Astrocyte of the spinal cord (primary cell): ENCODE results near the gene SORCS2.

Experiments
- DNase-seq: peaks from one replicate; pipeline ENCODE4 v3.0.0; 2011; ENCODE audit warnings: low read depth, low spot score
- H3K4me3 ChIP-seq: 2 replicates; pipeline ENCODE4 v1.5.1; 2011; ENCODE audit warnings: low read depth, mild to moderate bottlenecking, low read length, moderate library complexity
- in situ Hi-C: cut with HindIII; loops from 2 replicates; pipeline ENCODE4 v1.10.0; 2017; ENCODE audit warnings: low sequenced_read_pairs
- TF ChIP-seq, protein P1 (sequence below): IDR thresholded peaks from 2 replicates; pipeline ENCODE4 v1.5.1; 2012; ENCODE audit warnings: low read depth, mild to moderate bottlenecking, low read length, inconsistent platforms

The SORCS2 gene

DNA sequence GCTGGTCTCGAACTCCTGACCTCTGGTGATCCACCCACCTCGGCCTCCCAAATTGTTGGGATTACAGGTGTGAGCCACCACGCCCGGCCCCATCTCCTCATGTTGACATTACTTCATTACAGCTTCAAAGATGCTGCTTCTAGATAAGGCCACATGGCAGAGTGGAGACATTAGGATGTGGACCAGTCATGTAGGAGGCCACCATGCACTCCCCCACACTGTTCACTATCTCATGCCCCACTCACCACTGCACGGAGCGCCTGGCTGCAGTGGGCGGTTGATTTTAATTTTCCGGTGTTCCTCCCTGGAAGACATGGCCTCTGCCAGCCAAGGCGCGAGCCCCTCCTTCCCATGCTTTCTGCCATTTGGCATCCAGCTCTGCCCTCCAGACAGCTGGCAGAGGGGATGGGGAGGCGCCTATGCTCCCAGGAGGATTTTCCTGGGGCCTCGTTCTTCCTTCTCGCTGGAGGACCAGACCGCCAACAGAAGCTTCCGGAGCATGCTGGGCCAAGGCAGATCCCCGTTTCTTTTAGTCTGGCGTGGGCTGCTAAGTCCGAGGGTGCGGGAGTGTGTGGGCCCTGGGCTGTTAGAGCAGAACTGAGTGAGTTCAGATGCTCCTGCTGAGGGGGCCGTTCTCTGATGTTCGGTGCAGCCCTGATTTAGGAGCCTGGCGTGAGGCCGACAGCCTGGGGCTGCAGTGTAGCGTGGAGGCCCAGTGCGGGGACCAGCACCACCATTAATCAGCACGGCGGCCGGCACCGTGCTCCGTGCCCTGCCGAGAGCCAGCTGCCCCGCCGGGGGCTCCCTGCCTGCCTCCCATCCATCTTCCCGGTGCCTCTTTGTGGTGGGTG is 93.1 kb downstream of the SORCS2 start:
- in situ Hi-C loops = no loop called here
- TF ChIP-seq, protein P1, sequence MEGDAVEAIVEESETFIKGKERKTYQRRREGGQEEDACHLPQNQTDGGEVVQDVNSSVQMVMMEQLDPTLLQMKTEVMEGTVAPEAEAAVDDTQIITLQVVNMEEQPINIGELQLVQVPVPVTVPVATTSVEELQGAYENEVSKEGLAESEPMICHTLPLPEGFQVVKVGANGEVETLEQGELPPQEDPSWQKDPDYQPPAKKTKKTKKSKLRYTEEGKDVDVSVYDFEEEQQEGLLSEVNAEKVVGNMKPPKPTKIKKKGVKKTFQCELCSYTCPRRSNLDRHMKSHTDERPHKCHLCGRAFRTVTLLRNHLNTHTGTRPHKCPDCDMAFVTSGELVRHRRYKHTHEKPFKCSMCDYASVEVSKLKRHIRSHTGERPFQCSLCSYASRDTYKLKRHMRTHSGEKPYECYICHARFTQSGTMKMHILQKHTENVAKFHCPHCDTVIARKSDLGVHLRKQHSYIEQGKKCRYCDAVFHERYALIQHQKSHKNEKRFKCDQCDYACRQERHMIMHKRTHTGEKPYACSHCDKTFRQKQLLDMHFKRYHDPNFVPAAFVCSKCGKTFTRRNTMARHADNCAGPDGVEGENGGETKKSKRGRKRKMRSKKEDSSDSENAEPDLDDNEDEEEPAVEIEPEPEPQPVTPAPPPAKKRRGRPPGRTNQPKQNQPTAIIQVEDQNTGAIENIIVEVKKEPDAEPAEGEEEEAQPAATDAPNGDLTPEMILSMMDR = no peak
- DNase-seq = no peak
- H3K4me3 ChIP-seq = no peak overlapping the region

DNA sequence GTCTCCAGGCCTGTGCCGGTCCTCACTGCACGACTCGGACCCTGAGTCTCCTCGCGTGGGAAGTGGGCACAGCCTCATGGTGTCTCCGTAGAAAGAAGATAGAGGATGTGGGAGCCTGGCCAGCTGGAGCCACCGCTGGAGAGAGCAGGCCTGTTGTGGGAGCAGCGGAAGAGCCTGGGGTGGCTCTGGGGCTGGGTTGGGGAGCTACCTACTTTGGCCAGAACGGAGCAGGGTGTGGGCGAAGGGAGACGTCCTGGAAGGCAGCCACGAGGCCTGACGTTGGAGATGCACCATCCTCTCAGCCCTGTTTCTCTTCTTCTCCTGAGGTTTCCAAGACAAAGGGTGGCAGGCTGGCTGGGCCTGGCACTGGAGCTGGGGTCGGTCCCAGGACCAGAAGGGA is 93.8 kb downstream of the SORCS2 start:
- no peak overlapping the region for H3K4me3 ChIP-seq
- no peak for DNase-seq
- in situ Hi-C loops = no loop called here
- TF ChIP-seq, protein P1 = no peak

DNA sequence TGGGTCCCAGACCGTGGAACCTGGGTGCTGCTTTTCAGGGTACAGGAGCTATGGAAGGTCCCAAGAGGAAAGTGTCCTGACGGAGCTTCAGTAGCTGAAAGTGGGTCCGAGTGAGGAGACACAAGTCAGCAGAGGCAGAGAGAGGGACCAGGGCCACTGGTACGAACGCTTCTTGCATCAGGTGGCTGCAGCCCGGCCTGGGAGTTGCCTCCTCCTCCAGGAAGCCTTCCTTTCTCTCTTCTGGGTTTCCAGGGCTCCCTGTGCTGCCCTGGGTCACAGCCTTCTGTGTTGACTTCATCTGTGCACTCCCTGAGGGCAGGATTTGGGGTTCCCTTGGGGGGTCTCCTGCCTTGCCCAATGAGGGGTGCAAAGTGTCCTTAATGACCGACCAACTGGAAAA is 94.5 kb downstream of the SORCS2 start:
- TF ChIP-seq, protein P1 = no peak
- in situ Hi-C loops = no loop called here
- DNase-seq = no peak
- no peak overlapping the region for H3K4me3 ChIP-seq

DNA sequence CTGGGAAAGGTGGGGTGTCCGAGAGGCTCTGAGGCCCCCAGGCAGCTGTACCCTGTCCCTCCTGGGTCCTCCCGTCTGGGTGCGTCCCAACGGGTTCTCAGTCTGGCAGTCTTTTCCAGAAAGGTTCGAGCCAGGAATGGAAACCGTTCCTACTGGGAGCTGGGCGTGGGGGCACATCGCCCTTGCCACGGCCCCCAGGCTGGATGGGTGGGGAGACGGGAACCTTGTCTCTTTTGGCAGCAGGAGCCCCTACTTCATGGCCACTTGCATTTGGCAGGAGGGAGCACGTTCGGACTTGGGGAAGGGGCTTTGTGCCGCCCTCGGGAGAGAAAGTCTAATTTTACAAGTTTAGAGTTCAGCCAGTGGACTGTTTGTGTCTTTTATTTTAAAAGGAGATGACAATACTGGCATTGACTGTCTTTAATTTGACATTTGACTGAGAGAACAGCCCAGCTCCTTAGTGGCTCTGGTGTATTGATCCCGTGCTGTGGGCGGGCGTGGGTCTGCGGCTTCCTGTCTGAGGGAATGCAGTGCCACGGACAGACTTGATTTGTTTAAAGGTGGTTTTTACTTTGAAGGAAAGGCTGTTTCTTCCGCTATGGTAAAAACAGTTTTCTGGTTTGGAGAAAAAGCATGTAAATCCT is 95.1 kb downstream of the SORCS2 start:
- DNase-seq = no peak
- in situ Hi-C loops = no loop called here
- no peak overlapping the region for H3K4me3 ChIP-seq
- TF ChIP-seq, protein P1 = no peak

DNA sequence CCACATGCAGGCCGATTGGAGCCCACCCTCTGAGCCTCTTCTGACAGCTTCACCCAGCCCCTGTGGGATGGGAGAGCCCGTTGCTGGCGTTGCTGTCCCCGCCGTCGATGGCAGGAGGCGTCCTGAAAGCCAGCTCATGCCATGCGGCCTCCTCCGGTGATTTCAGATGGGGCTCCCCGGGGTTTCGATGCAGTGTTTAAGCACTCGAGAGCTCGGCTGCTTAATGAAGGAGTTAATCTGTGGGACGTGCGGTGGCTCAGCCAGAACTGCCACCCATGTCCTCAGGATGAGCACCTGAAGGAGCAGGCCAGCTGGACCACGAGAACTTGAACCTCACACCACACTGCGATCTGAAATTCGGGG is 95.6 kb downstream of the SORCS2 start:
- no peak overlapping the region for H3K4me3 ChIP-seq
- no peak for DNase-seq
- TF ChIP-seq, protein P1 = no peak
- in situ Hi-C loops = no loop called here

DNA sequence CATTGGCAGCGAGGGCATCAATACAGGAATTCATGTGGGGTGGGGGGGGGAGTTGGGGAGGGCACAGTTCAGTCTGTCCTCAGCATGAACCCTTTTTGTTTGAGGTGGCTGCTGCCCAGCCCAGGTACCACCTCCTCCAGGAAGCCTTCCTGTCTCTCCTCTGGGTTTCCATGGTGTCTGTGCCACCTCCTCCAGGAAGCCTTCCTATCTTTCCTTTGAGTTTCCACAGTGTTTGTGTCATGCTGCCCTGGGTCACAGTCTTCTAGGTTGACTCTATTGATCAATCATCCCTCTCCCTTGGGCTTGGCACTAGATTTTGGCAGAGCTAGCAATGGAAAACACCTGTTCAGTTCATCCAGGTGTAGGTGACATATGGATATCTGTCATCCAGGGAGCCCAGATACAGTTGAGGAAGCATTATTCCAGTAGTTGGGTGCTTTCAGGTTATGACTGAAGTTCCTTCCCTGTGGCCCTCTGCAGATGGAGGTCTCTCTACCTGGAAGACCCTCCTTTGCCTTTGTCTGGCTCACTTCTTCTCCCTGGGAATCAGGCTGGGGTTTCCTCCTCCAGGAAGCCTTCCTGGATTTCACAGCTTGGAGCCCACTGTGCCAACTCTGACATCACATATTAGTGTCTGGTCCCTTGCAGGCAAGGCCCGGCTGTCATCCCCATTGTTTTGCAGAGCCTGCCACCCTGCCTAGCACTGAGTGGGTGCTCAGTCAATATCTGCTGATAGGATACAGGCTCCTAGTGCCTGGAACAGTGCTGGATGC is 96.6 kb downstream of the SORCS2 start:
- no peak for DNase-seq
- H3K4me3 ChIP-seq = no peak overlapping the region
- TF ChIP-seq, protein P1 = no peak
- in situ Hi-C loops = no loop called here
